B cell (primary cell): Measurements from ENCODE around the gene ANP32A. TPM values are rescaled to one million over a fixed set of nuclear protein-coding genes. Genes with fewer than 3 reads are reported as not detected.
"Not testable (repeated sequence)": the region's sequence is repeated elsewhere in the genome, so short reads cannot be mapped to it uniquely, and the experiment has no call there.

Experiments
- ATAC-seq: fragments of 200-7000 bp; cut with Tn5 transposase; one replicate; pipeline ENCODE4 v1.10.0; 2021; ENCODE audit warnings: low read depth, mild to moderate bottlenecking, moderate number of reproducible peaks, moderate library complexity
- CTCF ChIA-PET: fragments of 350-600 bp; sonication (Branson Sonifier 250); formaldehyde crosslinking; loops from one replicate; lab custom pipeline; 2021; ENCODE audit warnings: antibody characterized with exemption, inconsistent platforms; lab: Charles Lee
- POLR2A ChIA-PET: fragments of 350-600 bp; sonication (Branson Sonifier 250); formaldehyde crosslinking; loops from one replicate; lab custom pipeline; 2021; ENCODE audit warnings: antibody characterized with exemption; lab: Charles Lee
- DNase-seq: peaks from one replicate; pipeline ENCODE4 v3.0.0; 2013
- H2AFZ ChIP-seq: 2 replicates; pipeline ENCODE4 v1.6.1; 2012; ENCODE audit warnings: mild to moderate bottlenecking, low read depth, low read length; ENCODE audit not compliant: insufficient read depth, poor library complexity, severe bottlenecking
- H3K27ac ChIP-seq, 2 donors: 1 replicate in 1 of 2; 2 replicates in 1 of 2; pipeline ENCODE4 v1.5.1; 2012 to 2013; ENCODE audit warnings: low read length in 2 of 2, mild to moderate bottlenecking in 2 of 2, moderate library complexity in 1 of 2
- H3K27me3 ChIP-seq, 4 experiments: fragments of 200-600 bp in 1 of 4; sonication (generic) in 1 of 4; replicated peaks in 1 of 4; 1 replicate in 2 of 4; 2 replicates in 2 of 4; pipeline versions ENCODE4 v1.6.1 to v1.7.0; 2013 to 2016; ENCODE audit warnings: low read length in 3 of 4, mild to moderate bottlenecking in 2 of 4, mixed read lengths in 1 of 4, moderate library complexity in 1 of 4; ENCODE audit not compliant: insufficient read depth in 4 of 4, control insufficient read depth in 3 of 4; ENCODE audit errors: control extremely low read depth in 1 of 4
- H3K36me3 ChIP-seq, 2 experiments: replicated peaks in 1 of 2; 1 replicate in 1 of 2; 2 replicates in 1 of 2; pipeline versions ENCODE4 v1.6.1 to v1.7.1; 2013; ENCODE audit warnings: low read length in 1 of 2; ENCODE audit not compliant: insufficient read depth in 2 of 2, control insufficient read depth in 1 of 2; ENCODE audit errors: control extremely low read depth in 1 of 2, extremely low read depth in 1 of 2
- H3K4me1 ChIP-seq, 2 donors: fragments of 200-600 bp in 1 of 2; sonication (generic) in 1 of 2; 1 replicate in 1 of 2; 2 replicates in 1 of 2; pipeline versions ENCODE4 v1.5.1 to v1.6.1; 2013 to 2017; ENCODE audit warnings: low read length in 2 of 2; ENCODE audit not compliant: control insufficient read depth in 2 of 2, insufficient read depth in 2 of 2
- H3K4me2 ChIP-seq: replicated peaks from 2 replicates; pipeline ENCODE3; 2012; ENCODE audit warnings: mild to moderate bottlenecking, low read depth, low read length; ENCODE audit not compliant: poor library complexity, severe bottlenecking
- H3K4me3 ChIP-seq, 5 experiments: fragments of 200-600 bp in 1 of 5; sonication (generic) in 1 of 5; 1 replicate in 3 of 5; 2 replicates in 2 of 5; pipeline versions ENCODE4 v1.5.1 to v1.7.0; 2011 to 2016; ENCODE audit warnings: low read length in 4 of 5, mild to moderate bottlenecking in 4 of 5, low read depth in 2 of 5, control low read depth in 1 of 5, moderate library complexity in 1 of 5; ENCODE audit not compliant: insufficient read depth in 1 of 5; ENCODE audit errors: control extremely low read depth in 1 of 5, extremely low read depth in 1 of 5
- H3K79me2 ChIP-seq: fragments of 200-600 bp; sonication (generic); one replicate; pipeline ENCODE4 v1.6.0; 2016; ENCODE audit warnings: low read length; ENCODE audit not compliant: control insufficient read depth, insufficient read depth
- H3K9ac ChIP-seq: fragments of 200-600 bp; sonication (generic); 2 replicates; pipeline ENCODE4 v1.6.1; 2017; ENCODE audit warnings: mild to moderate bottlenecking, low read length, moderate library complexity
- H3K9me3 ChIP-seq, 3 donors: one replicate each; pipeline versions ENCODE4 v1.6.1 to v1.7.1; 2013; ENCODE audit warnings: low read length in 2 of 3; ENCODE audit not compliant: control insufficient read depth in 2 of 3, insufficient read depth in 1 of 3; ENCODE audit errors: control extremely low read depth in 1 of 3
- H4K20me1 ChIP-seq: 2 replicates; pipeline ENCODE4 v1.6.0; 2012; ENCODE audit warnings: mild to moderate bottlenecking, low read length; ENCODE audit not compliant: insufficient read depth, control insufficient read depth, poor library complexity, severe bottlenecking
- H3K27ac Mint-ChIP-seq: one replicate; pipeline ENCODE4 v1.8.0; 2021; ENCODE audit warnings: mixed read lengths
- H3K27me3 Mint-ChIP-seq: one replicate; pipeline ENCODE4 v1.8.0; 2021; ENCODE audit warnings: mixed read lengths
- H3K4me1 Mint-ChIP-seq: one replicate; pipeline ENCODE4 v1.8.0; 2021; ENCODE audit warnings: mixed read lengths
- H3K4me3 Mint-ChIP-seq: one replicate; pipeline ENCODE4 v1.8.0; 2021; ENCODE audit warnings: mixed read lengths
- H3K9me3 Mint-ChIP-seq: one replicate; pipeline ENCODE4 v1.8.0; 2022; ENCODE audit warnings: mixed read lengths; ENCODE audit not compliant: insufficient read depth
- EZH2 ChIP-seq: IDR thresholded peaks from 2 replicates; pipeline ENCODE4 v1.6.1; 2012; ENCODE audit warnings: borderline replicate concordance, low read depth, mild to moderate bottlenecking, moderate library complexity, low read length; ENCODE audit not compliant: insufficient read depth, poor library complexity, severe bottlenecking
- WGBS: methylation state at CpG from one replicate; pipeline ENCODE4 v1.1.5; 2013; ENCODE audit warnings: missing lambda C conversion rate; ENCODE audit not compliant: insufficient coverage; 5-methylcytosine and 5-hydroxymethylcytosine counted together
- intact Hi-C: fragments of 100-400 bp; cut with micrococcal nuclease; formaldehyde crosslinking; loops from one replicate; pipeline ENCODE4 v1.10.0; 2022
- polyA plus RNA-seq: library from polyadenylated mRNA; depleted of rRNA; stranded (reverse); fragments of >200 nt; gene quantifications from 2 replicates; pipeline ENCODE4 v1.2.3, GENCODE V29; 2012
- total RNA-seq, 2 donors: library from RNA; stranded (reverse); fragments of 120-200 nt in 1 of 2; gene quantifications; 1 replicate in 1 of 2; 2 replicates in 1 of 2; pipeline versions ENCODE4 v1.2.3 to v1.2.4, GENCODE V29; 2013 to 2022
- TF ChIP-seq, protein P1 (sequence below): fragments of 200-600 bp; IDR thresholded peaks from one replicate; pipeline ENCODE4 v1.8.0; 2022; ENCODE audit warnings: antibody characterized with exemption, mild to moderate bottlenecking

Gene ANP32A
- total and polyA plus RNA-seq, 2 donors (not counting 1 experiment from before 2014, with no cell fraction given): 26.4 to 163 TPM

DNA sequence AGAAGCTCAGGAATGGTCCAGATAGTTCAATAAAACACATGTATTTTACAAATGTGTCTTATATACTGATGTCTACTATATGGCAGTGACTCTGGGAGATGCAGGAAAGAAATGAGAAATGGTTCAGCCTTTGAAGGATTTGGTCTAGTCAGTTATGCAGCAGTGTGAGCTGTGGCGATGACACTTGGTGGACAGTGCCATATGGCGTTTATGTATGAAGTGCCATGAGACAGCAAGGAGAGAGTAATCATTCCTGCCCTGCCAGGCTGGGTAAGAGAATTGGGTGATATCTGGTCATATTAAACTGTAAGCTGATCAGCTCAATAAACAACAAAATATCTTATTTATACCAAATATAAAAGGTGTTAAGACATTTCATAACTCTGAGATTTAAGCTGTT lies 47.6 kb upstream of the ANP32A start:
- 100% methylated on average over 2 of the region's 2 CpGs for WGBS
- ChIA-PET CTCF (interaction anchor here (1.0 to 10.5 kb wide), 7 partner anchors 8 to 317 kb away, joined by 3 to 243 read pairs (median 4); no protein-coding TSS in a partner anchor), POLR2A (no interaction called here)
- no peaks in the 10 kb centered on the region for H4K20me1 ChIP-seq
- peaks cover 5% of the 10 kb centered on the region for H3K9me3 Mint-ChIP-seq
- H3K9ac ChIP-seq: no peak overlapping the region
- no peak overlapping the region for H3K27ac Mint-ChIP-seq
- peaks cover 26% of the 10 kb centered on the region for H3K27me3 Mint-ChIP-seq
- DNase-seq (no peak), ATAC-seq (no peak)
- no peak overlapping the region for H3K4me3 ChIP-seq
- no peak overlapping the region for H3K27ac ChIP-seq
- H3K27me3 ChIP-seq: peaks cover 0 to 5% (median 1%) of the 10 kb centered on the region in 4 experiments
- no peak overlapping the region for H3K4me2 ChIP-seq
- H3K4me1 ChIP-seq: no peaks in the 10 kb centered on the region
- H3K4me1 Mint-ChIP-seq: no peaks in the 10 kb centered on the region
- H3K36me3 ChIP-seq: no peaks in the 10 kb centered on the region
- TF ChIP-seq, protein P1, sequence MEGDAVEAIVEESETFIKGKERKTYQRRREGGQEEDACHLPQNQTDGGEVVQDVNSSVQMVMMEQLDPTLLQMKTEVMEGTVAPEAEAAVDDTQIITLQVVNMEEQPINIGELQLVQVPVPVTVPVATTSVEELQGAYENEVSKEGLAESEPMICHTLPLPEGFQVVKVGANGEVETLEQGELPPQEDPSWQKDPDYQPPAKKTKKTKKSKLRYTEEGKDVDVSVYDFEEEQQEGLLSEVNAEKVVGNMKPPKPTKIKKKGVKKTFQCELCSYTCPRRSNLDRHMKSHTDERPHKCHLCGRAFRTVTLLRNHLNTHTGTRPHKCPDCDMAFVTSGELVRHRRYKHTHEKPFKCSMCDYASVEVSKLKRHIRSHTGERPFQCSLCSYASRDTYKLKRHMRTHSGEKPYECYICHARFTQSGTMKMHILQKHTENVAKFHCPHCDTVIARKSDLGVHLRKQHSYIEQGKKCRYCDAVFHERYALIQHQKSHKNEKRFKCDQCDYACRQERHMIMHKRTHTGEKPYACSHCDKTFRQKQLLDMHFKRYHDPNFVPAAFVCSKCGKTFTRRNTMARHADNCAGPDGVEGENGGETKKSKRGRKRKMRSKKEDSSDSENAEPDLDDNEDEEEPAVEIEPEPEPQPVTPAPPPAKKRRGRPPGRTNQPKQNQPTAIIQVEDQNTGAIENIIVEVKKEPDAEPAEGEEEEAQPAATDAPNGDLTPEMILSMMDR: no peak
- no peak for TF ChIP-seq EZH2
- H3K9me3 ChIP-seq: peaks cover 0 to 5% (median 1%) of the 10 kb centered on the region in 3 donors
- no peaks in the 10 kb centered on the region for H3K79me2 ChIP-seq
- no peak overlapping the region for H2AFZ ChIP-seq
- H3K4me3 Mint-ChIP-seq: no peak overlapping the region
- intact Hi-C loops: no loop called here

DNA sequence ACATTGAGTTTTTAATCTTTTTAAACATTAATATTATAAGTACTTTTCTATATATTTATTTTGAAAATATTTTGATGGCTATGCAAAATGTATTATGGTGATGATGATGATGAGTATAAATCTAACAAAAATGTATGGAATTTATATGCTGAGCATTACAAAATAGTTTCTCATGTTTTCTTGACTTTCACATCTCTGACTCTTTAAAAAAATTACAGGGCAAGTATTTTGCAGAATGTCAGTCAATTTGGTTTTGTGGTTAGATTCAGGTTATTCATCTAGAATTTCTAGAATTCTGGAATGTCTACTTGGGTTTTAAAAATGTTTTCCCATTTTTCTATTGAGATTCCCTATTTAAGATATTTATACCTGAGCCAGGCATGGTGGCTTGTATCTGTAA lies 41.7 kb upstream of the ANP32A start:
- no peaks in the 10 kb centered on the region for H4K20me1 ChIP-seq
- ChIA-PET CTCF (interaction anchor here (0.9 to 1.1 kb wide), 2 partner anchors 31 to 313 kb away, joined by 3 read pairs; no protein-coding TSS in a partner anchor), POLR2A (no interaction called here)
- H3K9ac ChIP-seq: no peak overlapping the region
- Mint-ChIP-seq H3K9me3 (peaks cover 5% of the 10 kb centered on the region), H3K4me3 (no peak overlapping the region), H3K27ac (no peak overlapping the region), H3K4me1 (no peaks in the 10 kb centered on the region), H3K27me3 (peaks cover 18% of the 10 kb centered on the region)
- no peak overlapping the region for H3K27ac ChIP-seq
- H2AFZ ChIP-seq: no peak overlapping the region
- TF ChIP-seq EZH2: no peak
- TF ChIP-seq, protein P1: no peak
- H3K4me3 ChIP-seq: no peak overlapping the region
- intact Hi-C loops: no loop called here
- no peaks in the 10 kb centered on the region for H3K4me1 ChIP-seq
- peaks cover 0 to 2% (median 0%) of the 10 kb centered on the region in 4 experiments for H3K27me3 ChIP-seq
- H3K9me3 ChIP-seq: peaks cover 3 to 18% (median 14%) of the 10 kb centered on the region in 3 donors
- H3K79me2 ChIP-seq: no peaks in the 10 kb centered on the region
- no peak overlapping the region for H3K4me2 ChIP-seq
- ATAC-seq (no peak), DNase-seq (no peak)
- no peaks in the 10 kb centered on the region for H3K36me3 ChIP-seq

DNA sequence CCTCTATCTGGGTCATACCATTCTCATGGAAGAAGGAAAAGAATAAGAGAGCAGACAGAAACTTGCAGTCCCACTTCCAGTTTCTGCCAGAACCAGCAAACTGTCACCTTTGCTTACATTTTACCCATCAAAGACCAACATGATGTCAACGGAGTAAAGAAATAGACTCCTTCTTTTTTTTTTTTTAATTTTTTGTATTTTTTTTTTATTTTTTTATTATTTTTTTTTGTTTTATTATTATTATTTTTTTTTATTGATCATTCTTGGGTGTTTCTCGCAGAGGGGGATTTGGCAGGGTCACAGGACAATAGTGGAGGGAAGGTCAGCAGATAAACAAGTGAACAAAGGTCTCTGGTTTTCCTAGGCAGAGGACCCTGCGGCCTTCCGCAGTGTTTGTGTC lies 38.0 kb upstream of the ANP32A start:
- WGBS: no CpG with 5 or more reads among the region's 4 CpGs
- H3K4me1 ChIP-seq, H3K27me3 Mint-ChIP-seq, H3K27ac ChIP-seq, H2AFZ ChIP-seq, H3K4me3 ChIP-seq, H3K4me3 Mint-ChIP-seq, ATAC-seq, H3K9ac ChIP-seq, H3K4me1 Mint-ChIP-seq, H3K4me2 ChIP-seq, intact Hi-C loops, H3K27me3 ChIP-seq, H3K9me3 Mint-ChIP-seq, POLR2A ChIA-PET, DNase-seq, H3K27ac Mint-ChIP-seq, H3K36me3 ChIP-seq, H4K20me1 ChIP-seq, H3K79me2 ChIP-seq: not testable (repeated sequence)
- peaks cover 3 to 25% (median 23%) of the 10 kb centered on the region in 3 donors for H3K9me3 ChIP-seq
- CTCF ChIA-PET: interaction anchor here (1.6 kb wide), 1 partner anchor 30 kb away, joined by 3 read pairs; no protein-coding TSS in a partner anchor
